H1 (cell line): Measurements from ENCODE around the gene PPM1N. TPM values are rescaled to one million over a fixed set of nuclear protein-coding genes. Genes with fewer than 3 reads are reported as not detected.

Experiments used
- CTCF ChIA-PET: fragments of 300-600 bp; sonication (Branson Sonifier 250); formaldehyde crosslinking; loops from one replicate; lab custom pipeline; 2021; ENCODE audit not compliant: partially characterized antibody; lab: Charles Lee
- POLR2A ChIA-PET: fragments of 300-600 bp; sonication (Branson Sonifier 250); formaldehyde crosslinking; loops from one replicate; lab custom pipeline; 2021; ENCODE audit warnings: inconsistent platforms; ENCODE audit not compliant: partially characterized antibody; lab: Charles Lee
- DNase-seq, 2 experiments: peaks; one replicate each; pipeline versions ENCODE4 v3.0.0 to v3.0.0-alpha.2; 2010 to 2022; ENCODE audit warnings: low spot score in 2 of 2, low read depth in 1 of 2, mixed read lengths in 1 of 2
- FAIRE-seq: peaks from 2 replicates; lab custom pipeline; 2011; peaks lifted over from hg19 to GRCh38; lab: Jason Lieb, UNC
- H2AFZ ChIP-seq: 2 replicates; pipeline ENCODE4 v1.8.1; 2012; ENCODE audit warnings: low read length, inconsistent platforms
- H2AK5ac ChIP-seq: 2 replicates; pipeline ENCODE4 v1.6.1; 2013; ENCODE audit warnings: low read depth, low read length
- H2BK120ac ChIP-seq: replicated peaks from 2 replicates; pipeline ENCODE3; 2013; ENCODE audit warnings: low read depth, low read length, inconsistent platforms
- H2BK12ac ChIP-seq: 2 replicates; pipeline ENCODE4 v1.6.1; 2013; ENCODE audit warnings: low read depth, low read length
- H2BK15ac ChIP-seq: 2 replicates; pipeline ENCODE4 v1.6.1; 2013; ENCODE audit warnings: low read length
- H2BK20ac ChIP-seq: 2 replicates; pipeline ENCODE4 v1.6.1; 2013; ENCODE audit warnings: low read length
- H2BK5ac ChIP-seq: 2 replicates; pipeline ENCODE4 v1.6.1; 2013; ENCODE audit warnings: low read depth, low read length
- H3K14ac ChIP-seq: 2 replicates; pipeline ENCODE4 v1.6.1; 2013; ENCODE audit warnings: inconsistent platforms; ENCODE audit not compliant: insufficient read length
- H3K18ac ChIP-seq: 2 replicates; pipeline ENCODE4 v1.6.1; 2013; ENCODE audit warnings: low read length; ENCODE audit errors: extremely low read depth
- H3K23ac ChIP-seq: 2 replicates; pipeline ENCODE4 v1.6.1; 2013; ENCODE audit warnings: inconsistent platforms; ENCODE audit not compliant: insufficient read length
- H3K23me2 ChIP-seq: 2 replicates; pipeline ENCODE4 v1.6.1; 2013; ENCODE audit warnings: low read depth, low read length
- H3K27ac ChIP-seq: 2 replicates; pipeline ENCODE4 v1.6.1; 2011; ENCODE audit warnings: low read depth, low read length, inconsistent platforms
- H3K27me3 ChIP-seq, 4 experiments: replicated peaks in 1 of 4; 1 replicate in 1 of 4; 2 replicates in 3 of 4; pipeline versions ENCODE4 v1.6.1 to v1.8.1; 2011 to 2013; ENCODE audit warnings: low read length in 3 of 4, mild to moderate bottlenecking in 3 of 4, inconsistent platforms in 2 of 4, mixed read lengths in 2 of 4, moderate library complexity in 1 of 4; ENCODE audit not compliant: control insufficient read depth in 3 of 4, insufficient read depth in 3 of 4; ENCODE audit errors: extremely low read depth in 1 of 4
- H3K36me3 ChIP-seq, 4 experiments: 2 replicates each; pipeline versions ENCODE4 v1.6.1 to v1.8.1; 2011 to 2013; ENCODE audit warnings: mild to moderate bottlenecking in 4 of 4, low read length in 3 of 4, moderate library complexity in 2 of 4, control low read depth in 1 of 4, inconsistent platforms in 1 of 4; ENCODE audit not compliant: insufficient read depth in 4 of 4, control insufficient read depth in 2 of 4
- H3K4ac ChIP-seq: replicated peaks from 2 replicates; pipeline ENCODE3; 2013; ENCODE audit warnings: low read length, low read depth, mixed read lengths, inconsistent platforms; ENCODE audit not compliant: insufficient read length
- H3K4me1 ChIP-seq, 4 experiments: replicated peaks in 1 of 4; 1 replicate in 1 of 4; 2 replicates in 3 of 4; pipeline versions ENCODE4 v1.6.1 to v1.8.1; 2011 to 2013; ENCODE audit warnings: low read length in 3 of 4, inconsistent platforms in 2 of 4, mixed read lengths in 1 of 4; ENCODE audit not compliant: insufficient read depth in 4 of 4, control insufficient read depth in 3 of 4
- H3K4me2 ChIP-seq, 2 experiments: 2 replicates each; pipeline versions ENCODE4 v1.6.1 to v1.8.1; 2011 to 2013; ENCODE audit warnings: low read depth in 2 of 2, low read length in 2 of 2, control low read depth in 1 of 2, inconsistent platforms in 1 of 2, mild to moderate bottlenecking in 1 of 2; ENCODE audit not compliant: insufficient read depth in 1 of 2
- H3K4me3 ChIP-seq, 4 experiments: fragments of 200-600, 300-600 bp in 1 of 4; sonication (generic), shearing (Covaris generic), sonication (Bioruptor Twin) in 1 of 4; 2 replicates each; pipeline versions ENCODE4 v1.5.1 to v1.8.1; 2011 to 2016; ENCODE audit warnings: low read length in 4 of 4, low read depth in 3 of 4, control low read depth in 2 of 4, inconsistent platforms in 2 of 4, mild to moderate bottlenecking in 2 of 4, mixed read lengths in 1 of 4, moderate library complexity in 1 of 4; ENCODE audit not compliant: insufficient read depth in 2 of 4; ENCODE audit errors: extremely low read depth in 1 of 4
- H3K56ac ChIP-seq: replicated peaks from 2 replicates; pipeline ENCODE3; 2013; ENCODE audit warnings: low read depth, mild to moderate bottlenecking, mixed read lengths, low read length, inconsistent platforms; ENCODE audit not compliant: insufficient read length
- H3K79me1 ChIP-seq: 2 replicates; pipeline ENCODE4 v1.6.1; 2013; ENCODE audit warnings: low read depth, low read length, control low read depth
- H3K79me2 ChIP-seq, 2 experiments: 2 replicates each; pipeline versions ENCODE4 v1.6.1 to v1.8.1; 2012 to 2013; ENCODE audit warnings: low read length in 2 of 2, mild to moderate bottlenecking in 2 of 2, inconsistent platforms in 1 of 2; ENCODE audit not compliant: insufficient read depth in 2 of 2, control insufficient read depth in 1 of 2
- H3K9ac ChIP-seq, 4 experiments: replicated peaks in 1 of 4; 1 replicate in 1 of 4; 2 replicates in 3 of 4; pipeline versions ENCODE4 v1.6.1 to v1.8.1; 2011 to 2013; ENCODE audit warnings: low read depth in 3 of 4, low read length in 3 of 4, control low read depth in 2 of 4, mild to moderate bottlenecking in 2 of 4, moderate library complexity in 2 of 4, inconsistent platforms in 1 of 4; ENCODE audit errors: extremely low read depth in 1 of 4
- H3K9me3 ChIP-seq, 2 experiments: 2 replicates each; pipeline versions ENCODE4 v1.6.1 to v1.8.1; 2012 to 2013; ENCODE audit warnings: mild to moderate bottlenecking in 2 of 2, moderate library complexity in 2 of 2, control low read depth in 1 of 2, inconsistent platforms in 1 of 2, low read depth in 1 of 2, low read length in 1 of 2, mixed read lengths in 1 of 2; ENCODE audit not compliant: insufficient read depth in 2 of 2
- H4K20me1 ChIP-seq, 2 experiments: replicated peaks in 1 of 2; 2 replicates each; pipeline versions ENCODE3 to v1.8.1; 2011 to 2013; ENCODE audit warnings: inconsistent platforms in 2 of 2, low read length in 2 of 2, mild to moderate bottlenecking in 1 of 2; ENCODE audit not compliant: insufficient read depth in 2 of 2, control insufficient read depth in 1 of 2
- H4K5ac ChIP-seq: 2 replicates; pipeline ENCODE4 v1.6.1; 2013; ENCODE audit warnings: low read length, low read depth, mixed read lengths, inconsistent platforms; ENCODE audit not compliant: insufficient read length
- H4K8ac ChIP-seq: 2 replicates; pipeline ENCODE4 v1.8.0; 2013; ENCODE audit warnings: mild to moderate bottlenecking, moderate library complexity, low read length, inconsistent platforms; ENCODE audit not compliant: insufficient read depth; ENCODE audit errors: extremely low read depth
- H4K91ac ChIP-seq: replicated peaks from 2 replicates; pipeline ENCODE3; 2013; ENCODE audit warnings: low read length, mixed read lengths, inconsistent platforms; ENCODE audit not compliant: insufficient read length
- ASH2L ChIP-seq: fragments of 200-600, 300-600 bp; sonication (generic); IDR thresholded peaks from one replicate; pipeline ENCODE4 v1.7.1; 2017; ENCODE audit warnings: low read length
- CBX5 ChIP-seq: fragments of 300-800, 300-1000 bp; sonication (generic); IDR thresholded peaks from 2 replicates; pipeline ENCODE4 v1.7.1; 2016; ENCODE audit warnings: antibody characterized with exemption, low read length, low read depth
- E2F6 ChIP-seq: IDR thresholded peaks from 2 replicates; pipeline ENCODE4 v1.6.1; 2012; ENCODE audit warnings: inconsistent platforms
- JUND ChIP-seq: IDR thresholded peaks from 2 replicates; pipeline ENCODE4 v1.6.1; 2011; ENCODE audit warnings: mild to moderate bottlenecking, improper control_type of control experiment, low read length
- RXRA ChIP-seq: IDR thresholded peaks from 2 replicates; pipeline ENCODE4 v1.6.1; 2011; ENCODE audit warnings: low read depth, mild to moderate bottlenecking, low read length, moderate library complexity; ENCODE audit not compliant: insufficient read depth
- SP2 ChIP-seq: IDR thresholded peaks from 2 replicates; pipeline ENCODE4 v1.6.1; 2012; ENCODE audit warnings: mild to moderate bottlenecking, low read length, inconsistent platforms
- SP4 ChIP-seq: IDR thresholded peaks from 2 replicates; pipeline ENCODE4 v1.6.1; 2012; ENCODE audit warnings: low read length, inconsistent platforms
- SRF ChIP-seq: IDR thresholded peaks from 2 replicates; pipeline ENCODE4 v1.6.1; 2011; ENCODE audit warnings: mild to moderate bottlenecking, low read depth, low read length, moderate library complexity
- YY1 ChIP-seq: IDR thresholded peaks from 2 replicates; pipeline ENCODE4 v1.6.1; 2011; ENCODE audit warnings: low read depth, mild to moderate bottlenecking, low read length
- WGBS, 2 experiments: shearing (Covaris generic) in 1 of 2; methylation state at CpG; one replicate each; pipeline versions ENCODE4 v1.1.6 to v1.1.7; 2013 to 2015; ENCODE audit warnings: low lambda C conversion rate in 2 of 2, mixed read lengths in 2 of 2, inconsistent platforms in 1 of 2, low coverage in 1 of 2, missing lambda C conversion rate in 1 of 2; ENCODE audit not compliant: insufficient replicate concordance in 2 of 2, insufficient coverage in 1 of 2, insufficient read length in 1 of 2; ENCODE audit errors: extremely low coverage in 1 of 2, missing lambda C conversion rate in 1 of 2; 5-methylcytosine and 5-hydroxymethylcytosine counted together
- polyA plus RNA-seq, 7 experiments: library from polyadenylated mRNA; depleted of rRNA in 3 of 7; stranded (reverse) in 5 of 7; unstranded in 2 of 7; fragments of >200 nt in 5 of 7; fragments of 200-250 nt in 2 of 7; gene quantifications; 1 replicate in 5 of 7; 2 replicates in 1 of 7; 4 replicates in 1 of 7; pipeline versions ENCODE4 v1.2.1 to v1.2.3, GENCODE V29; 2011 to 2013; ENCODE audit warnings: missing spikeins in 2 of 7, mixed read lengths in 2 of 7
- total RNA-seq: library from RNA; stranded (reverse); fragmentation: NEBNext Ultra II Directional; extraction: Animal tissue kit (Norgen Biotek cat#: 25700); gene quantifications from 2 replicates; pipeline ENCODE4 v1.2.1, GENCODE V29; 2021
- TF ChIP-seq, protein P1 (sequence below): IDR thresholded peaks from 2 replicates; pipeline ENCODE4 v1.6.1; 2011; ENCODE audit warnings: low read depth, mild to moderate bottlenecking, low read length; ENCODE audit not compliant: insufficient read depth

PPM1N gene
- total and polyA plus RNA-seq, 2 of the 8 experiments (the other 6 are each of a cell fraction or from before 2014, with no cell fraction given) = 12.2 to 14.4 TPM

DNA sequence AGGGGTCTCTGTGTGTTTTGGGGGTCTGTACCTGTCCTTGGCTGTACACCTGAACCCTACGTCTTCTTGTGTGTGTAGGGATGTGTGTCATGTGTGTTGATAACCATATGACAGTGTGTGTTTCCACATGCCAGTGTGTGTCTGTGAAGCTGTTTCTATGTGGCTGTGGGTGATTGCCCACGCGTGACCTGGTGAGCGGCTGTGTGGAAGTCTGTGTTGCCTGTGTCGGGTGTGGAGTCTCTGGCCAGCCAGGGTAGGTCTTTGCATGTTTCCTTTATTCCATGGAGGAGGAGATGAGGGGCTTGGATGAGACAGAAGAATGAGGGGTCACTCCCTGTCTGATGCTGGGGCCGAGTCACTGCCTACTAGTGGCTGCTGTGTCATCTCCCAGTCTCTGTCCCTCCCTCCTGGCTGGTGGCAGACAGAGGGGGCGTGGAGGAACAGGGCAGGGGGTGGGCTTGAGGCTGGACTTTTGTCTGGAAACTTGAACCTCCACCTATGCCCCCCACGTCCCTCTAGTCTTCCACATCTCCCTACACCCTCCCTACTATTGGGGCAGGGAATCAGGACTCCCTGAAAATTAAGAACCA is 33.3 kb upstream of the PPM1N start:
- CTCF ChIA-PET = interaction anchor here (1.0 to 32.9 kb wide), 5 partner anchors 13 to 32 kb away, joined by 3 to 760 read pairs (median 19); partner anchors contain the start of gene ERCC1

More for the DNA sequence above, 33.3 kb upstream of the PPM1N start:
- no peak overlapping the region for H2BK120ac ChIP-seq
- peaks cover 19% of the 10 kb centered on the region; the same call in 1 of the 2 replicates for H3K23me2 ChIP-seq
- no peak overlapping the region for H2AFZ ChIP-seq
- peaks cover 0 to 14% (median 4%) of the 10 kb centered on the region in 4 experiments; a peak in 5 of 7 replicates for H3K4me1 ChIP-seq
- H3K79me2 ChIP-seq = no peaks in the 10 kb centered on the region
- H3K9me3 ChIP-seq = no peaks in the 10 kb centered on the region
- H3K14ac ChIP-seq = no peak overlapping the region
- FAIRE-seq = no peak
- H3K4ac ChIP-seq = no peak overlapping the region
- no peak overlapping the region for H4K8ac ChIP-seq
- no peak overlapping the region for H3K4me2 ChIP-seq
- no peak overlapping the region for H3K56ac ChIP-seq
- H3K27me3 ChIP-seq = peaks cover 0 to 6% (median 2%) of the 10 kb centered on the region in 4 experiments; a peak in 3 of 7 replicates
- TF ChIP-seq YY1 = no peak
- TF ChIP-seq RXRA = no peak
- no peak for TF ChIP-seq SRF
- no peak for TF ChIP-seq JUND
- TF ChIP-seq, protein P1, sequence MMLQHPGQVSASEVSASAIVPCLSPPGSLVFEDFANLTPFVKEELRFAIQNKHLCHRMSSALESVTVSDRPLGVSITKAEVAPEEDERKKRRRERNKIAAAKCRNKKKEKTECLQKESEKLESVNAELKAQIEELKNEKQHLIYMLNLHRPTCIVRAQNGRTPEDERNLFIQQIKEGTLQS = no peak
- no peak for TF ChIP-seq CBX5
- no peak for TF ChIP-seq ASH2L
- TF ChIP-seq SP4 = no peak
- no peak for TF ChIP-seq SP2
- no peak for TF ChIP-seq E2F6
- H3K79me1 ChIP-seq = no peaks in the 10 kb centered on the region; the same call in 1 of the 2 replicates
- H3K27ac ChIP-seq = no peak overlapping the region
- no peak overlapping the region for H3K18ac ChIP-seq
- H2AK5ac ChIP-seq = peak overlapping the region; percentile 67; the same call in 1 of the 2 replicates
- H2BK15ac ChIP-seq = no peak overlapping the region
- 0 out of 2 replicates have a peak overlapping the region, but pooled peaks have one; percentile 44 for H2BK5ac ChIP-seq
- H2BK12ac ChIP-seq = peak overlapping the region; percentile 86; the same call in 1 of the 2 replicates
- H3K4me3 ChIP-seq = no peak overlapping the region
- H3K9ac ChIP-seq = 0 out of 7 replicates have a peak overlapping the region, but pooled peaks of 1 of the 4 experiments have one; percentile 5
- no peak overlapping the region for H4K91ac ChIP-seq
- WGBS, 2 experiments = 78% methylated on average over 8 of the region's 8 CpGs; no CpG with 5 or more reads in 1 of the 2 experiments
- peaks cover 0 to 3% of the 10 kb centered on the region in 2 experiments for H4K20me1 ChIP-seq
- peak overlapping the region; percentile 80; the same call in 1 of the 2 replicates for H2BK20ac ChIP-seq
- H3K23ac ChIP-seq = no peak overlapping the region
- no peak overlapping the region for H4K5ac ChIP-seq
- DNase-seq = no peak
- no peaks in the 10 kb centered on the region for H3K36me3 ChIP-seq
- POLR2A ChIA-PET = interaction anchor here (0.6 to 1.7 kb wide), 3 partner anchors 8 to 21 kb away, joined by 3 to 4 read pairs (median 4); no protein-coding TSS in a partner anchor
